ENCODE measurements around the gene NPR1.

Gene NPR1

DNA sequence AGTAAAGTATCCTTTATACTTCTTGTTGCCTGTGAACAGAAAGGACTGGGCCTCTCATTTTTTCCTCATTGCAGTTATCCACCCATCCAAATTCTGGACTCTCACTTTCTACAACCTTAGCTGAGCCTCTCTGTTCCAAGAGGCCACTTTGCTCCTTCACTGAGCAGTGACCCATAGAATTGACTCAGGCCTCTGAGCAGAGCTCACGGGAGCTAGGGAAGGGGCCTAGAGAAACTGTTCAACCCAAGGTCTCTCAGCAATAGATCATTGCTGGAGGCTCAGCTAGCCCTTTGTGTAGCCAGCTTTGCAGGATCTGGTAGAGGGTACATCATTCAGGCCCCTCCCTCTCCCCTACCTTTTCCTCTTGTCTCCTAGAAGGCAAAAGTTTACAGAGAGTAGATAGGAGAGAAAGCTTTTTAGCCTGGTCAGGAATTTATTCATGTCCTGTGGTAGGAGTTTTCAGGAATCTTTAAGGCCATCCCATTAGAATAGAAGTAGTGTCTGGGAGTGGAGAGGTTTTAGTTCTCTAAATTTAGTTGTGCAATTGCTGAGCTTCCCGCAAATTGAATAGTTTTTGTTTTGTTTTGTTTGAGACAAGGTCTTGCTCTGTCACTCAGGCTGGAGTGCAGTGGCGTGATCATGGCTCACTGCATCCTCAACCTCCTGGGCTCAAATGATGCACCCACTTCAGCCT is 56.1 kb downstream of the NPR1 start:
- Histone ChIP-seq H3K4me2 (ENCODE audit: low read length) (no peak overlapping the region), H3K9me3 (ENCODE audit: control insufficient read depth, insufficient read depth, low read length) (no peaks in the 10 kb centered on the region), H3K4me3 (ENCODE audit: low read length) (no peak overlapping the region), H3K36me3 (ENCODE audit: control insufficient read depth, low read length) (peaks cover 16% of the 10 kb centered on the region), H3K79me2 (ENCODE audit: control insufficient read depth, low read length) (peaks cover 20% of the 10 kb centered on the region), H3K9me2 (replicated peaks; ENCODE audit: control insufficient read depth, low read length) (no peaks in the 10 kb centered on the region), H4K20me1 (ENCODE audit: control insufficient read depth, insufficient read depth, low read depth, low read length) (no peaks in the 10 kb centered on the region), H3F3A (ENCODE audit: control insufficient read depth, insufficient read depth) (no peaks in the 10 kb centered on the region), H3K4me1 (ENCODE audit: control insufficient read depth, low read length) (peaks cover 17% of the 10 kb centered on the region), H3K27ac (ENCODE audit: low read depth, low read length) (no peak overlapping the region), H3K27me3 (ENCODE audit: control insufficient read depth, low read length) (no peaks in the 10 kb centered on the region)
- TF ChIP-seq EZH2phosphoT487 (IDR thresholded peaks at IDR 0.05; ENCODE audit: borderline replicate concordance, low read length), result no peak
- TF ChIP-seq, protein P1, sequence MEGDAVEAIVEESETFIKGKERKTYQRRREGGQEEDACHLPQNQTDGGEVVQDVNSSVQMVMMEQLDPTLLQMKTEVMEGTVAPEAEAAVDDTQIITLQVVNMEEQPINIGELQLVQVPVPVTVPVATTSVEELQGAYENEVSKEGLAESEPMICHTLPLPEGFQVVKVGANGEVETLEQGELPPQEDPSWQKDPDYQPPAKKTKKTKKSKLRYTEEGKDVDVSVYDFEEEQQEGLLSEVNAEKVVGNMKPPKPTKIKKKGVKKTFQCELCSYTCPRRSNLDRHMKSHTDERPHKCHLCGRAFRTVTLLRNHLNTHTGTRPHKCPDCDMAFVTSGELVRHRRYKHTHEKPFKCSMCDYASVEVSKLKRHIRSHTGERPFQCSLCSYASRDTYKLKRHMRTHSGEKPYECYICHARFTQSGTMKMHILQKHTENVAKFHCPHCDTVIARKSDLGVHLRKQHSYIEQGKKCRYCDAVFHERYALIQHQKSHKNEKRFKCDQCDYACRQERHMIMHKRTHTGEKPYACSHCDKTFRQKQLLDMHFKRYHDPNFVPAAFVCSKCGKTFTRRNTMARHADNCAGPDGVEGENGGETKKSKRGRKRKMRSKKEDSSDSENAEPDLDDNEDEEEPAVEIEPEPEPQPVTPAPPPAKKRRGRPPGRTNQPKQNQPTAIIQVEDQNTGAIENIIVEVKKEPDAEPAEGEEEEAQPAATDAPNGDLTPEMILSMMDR (IDR thresholded peaks at IDR 0.05; ENCODE audit: low read depth, low read length, poor library complexity, severe bottlenecking), result no peak

DNA sequence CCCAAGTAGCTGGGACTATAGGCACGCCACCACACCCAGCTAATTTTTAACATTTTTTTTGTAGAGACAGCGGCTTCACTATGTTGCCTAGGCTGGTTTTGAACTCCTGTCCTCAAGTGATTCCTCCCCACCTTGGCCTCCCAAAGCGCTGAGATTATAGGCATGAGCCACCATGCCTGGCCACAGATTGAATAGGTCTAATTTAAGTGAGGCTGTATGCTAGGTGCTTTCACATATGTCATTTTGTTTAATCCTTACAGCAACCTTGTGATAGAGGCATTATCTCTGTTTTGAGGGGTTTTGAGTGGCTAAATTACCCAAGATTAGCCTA is 56.6 kb downstream of the NPR1 start:
- H3K4me3 ChIP-seq (ENCODE audit: low read length), result no peak overlapping the region
- no peaks in the 10 kb centered on the region for H4K20me1 ChIP-seq (ENCODE audit: control insufficient read depth, insufficient read depth, low read depth, low read length)
- no peaks in the 10 kb centered on the region for H3F3A ChIP-seq (ENCODE audit: control insufficient read depth, insufficient read depth)
- peaks cover 15% of the 10 kb centered on the region for H3K79me2 ChIP-seq (ENCODE audit: control insufficient read depth, low read length)
- H3K9me2 ChIP-seq (replicated peaks; ENCODE audit: control insufficient read depth, low read length), result no peaks in the 10 kb centered on the region
- TF ChIP-seq, protein P1 (IDR thresholded peaks at IDR 0.05; ENCODE audit: low read depth, low read length, poor library complexity, severe bottlenecking), result no peak
- TF ChIP-seq EZH2phosphoT487 (IDR thresholded peaks at IDR 0.05; ENCODE audit: borderline replicate concordance, low read length), result no peak
- no peak overlapping the region for H3K27ac ChIP-seq (ENCODE audit: low read depth, low read length)
- no peak overlapping the region for H3K4me2 ChIP-seq (ENCODE audit: low read length)
- H3K9me3 ChIP-seq (ENCODE audit: control insufficient read depth, insufficient read depth, low read length), result no peaks in the 10 kb centered on the region
- H3K27me3 ChIP-seq (ENCODE audit: control insufficient read depth, low read length), result no peaks in the 10 kb centered on the region
- H3K36me3 ChIP-seq (ENCODE audit: control insufficient read depth, low read length), result peaks cover 16% of the 10 kb centered on the region
- peaks cover 11% of the 10 kb centered on the region for H3K4me1 ChIP-seq (ENCODE audit: control insufficient read depth, low read length)

DNA sequence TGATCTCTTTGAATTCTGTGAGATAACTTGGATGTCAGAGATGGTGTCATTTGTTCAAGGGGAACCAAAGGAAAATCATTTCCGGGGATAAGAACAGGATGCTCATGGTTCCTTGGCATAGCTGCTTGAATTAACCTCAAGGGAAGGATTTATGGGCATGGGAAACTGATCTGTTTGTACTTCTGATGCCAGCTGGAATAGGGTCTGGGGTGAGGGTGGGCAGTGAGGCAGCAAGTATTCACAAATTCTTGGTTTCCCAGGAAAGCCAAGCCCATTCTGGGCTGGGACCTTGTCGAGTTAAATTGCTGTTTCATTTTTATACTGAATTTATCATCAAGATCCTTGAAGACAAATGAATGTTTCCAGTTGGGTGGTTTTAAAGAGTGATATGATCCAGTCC is 63.5 kb downstream of the NPR1 start:
- H3K79me2 ChIP-seq (ENCODE audit: control insufficient read depth, low read length), result no peaks in the 10 kb centered on the region; the same call in 1 of the 2 replicates
- TF ChIP-seq EZH2phosphoT487 (IDR thresholded peaks at IDR 0.05; ENCODE audit: borderline replicate concordance, low read length), result no peak
- TF ChIP-seq, protein P1 (IDR thresholded peaks at IDR 0.05; ENCODE audit: low read depth, low read length, poor library complexity, severe bottlenecking), result no peak
- peaks cover 10% of the 10 kb centered on the region for H3K4me1 ChIP-seq (ENCODE audit: control insufficient read depth, low read length)
- H3K9me3 ChIP-seq (ENCODE audit: control insufficient read depth, insufficient read depth, low read length), result no peaks in the 10 kb centered on the region
- H3K9me2 ChIP-seq (replicated peaks; ENCODE audit: control insufficient read depth, low read length), result no peaks in the 10 kb centered on the region
- no peaks in the 10 kb centered on the region for H3K27me3 ChIP-seq (ENCODE audit: control insufficient read depth, low read length)
- H4K20me1 ChIP-seq (ENCODE audit: control insufficient read depth, insufficient read depth, low read depth, low read length), result no peaks in the 10 kb centered on the region
- H3K36me3 ChIP-seq (ENCODE audit: control insufficient read depth, low read length), result peaks cover 59% of the 10 kb centered on the region
- no peaks in the 10 kb centered on the region; the same call in 1 of the 2 replicates for H3F3A ChIP-seq (ENCODE audit: control insufficient read depth, insufficient read depth)
- H3K4me3 ChIP-seq (ENCODE audit: low read length), result no peak overlapping the region
- H3K4me2 ChIP-seq (ENCODE audit: low read length), result no peak overlapping the region
- H3K27ac ChIP-seq (ENCODE audit: low read depth, low read length), result no peak overlapping the region
